Measurements from ENCODE around the gene RSRP1. TPM values are rescaled to one million over a fixed set of nuclear protein-coding genes. Genes with fewer than 3 reads are reported as not detected.
A peak's percentile ranks its signal among the peaks of the same experiment; 100 is the strongest.
"Not testable (repeated sequence)": the region's sequence is repeated elsewhere in the genome, so short reads cannot be mapped to it uniquely, and the experiment has no call there.

RSRP1 gene
- total and polyA plus RNA-seq, 12 donors: 21.1 to 455 (median 28.1) TPM

- not testable (repeated sequence) for H3K4me3 ChIP-seq, ATAC-seq, H3K4me1 ChIP-seq, H3K9me3 ChIP-seq, H3K27me3 ChIP-seq, H3K27ac ChIP-seq, H3K36me3 ChIP-seq, DNase-seq
- intact Hi-C loops (cut with DNase I): loop anchor here in 2 of 10 donors (5.0 to 10.0 kb wide), 2 partner anchors 126 to 209 kb away; no protein-coding TSS in a partner anchor
- WGBS, 2 donors: 81 to 91% methylated on average over 3 of the region's 3 CpGs
Measured at GRCh38 chr1:25285862-25286261, 38.6 kb upstream of the RSRP1 start.

GRCh38 chr1:25279693-25280111 lies 32.4 kb upstream of the RSRP1 start:
- H3K4me1 ChIP-seq, H3K36me3 ChIP-seq, ATAC-seq, H3K9me3 ChIP-seq, DNase-seq, H3K27ac ChIP-seq, H3K27me3 ChIP-seq, H3K4me3 ChIP-seq: not testable (repeated sequence)
- intact Hi-C loops (cut with DNase I): loop anchor here in 1 of 10 donors (10.0 kb wide), 1 partner anchor 215 kb away; no protein-coding TSS in a partner anchor
- 68 to 75% methylated on average over 4 of the region's 5 CpGs for WGBS, 2 donors

GRCh38 chr1:25278790-25279189 lies 31.5 kb upstream of the RSRP1 start:
- H3K4me3 ChIP-seq; H3K4me1 ChIP-seq; H3K27ac ChIP-seq; H3K27me3 ChIP-seq; ATAC-seq; DNase-seq; H3K36me3 ChIP-seq; H3K9me3 ChIP-seq; intact Hi-C loops (cut with DNase I): not testable (repeated sequence)
- WGBS, 2 donors: 60 to 64% methylated on average over 3 to 4 of the region's 8 CpGs

GRCh38 chr1:25278358-25278757 lies 31.1 kb upstream of the RSRP1 start:
- H3K36me3 ChIP-seq: not testable (repeated sequence)

GRCh38 chr1:25277295-25277694 lies 30.0 kb upstream of the RSRP1 start:
- DNase-seq; H3K27me3 ChIP-seq; H3K4me1 ChIP-seq; H3K36me3 ChIP-seq; H3K27ac ChIP-seq; H3K4me3 ChIP-seq; intact Hi-C loops (cut with DNase I); H3K9me3 ChIP-seq; ATAC-seq: not testable (repeated sequence)
- WGBS, 2 donors: 88 to 89% methylated on average over 1 of the region's 1 CpG

More at GRCh38 chr1:25278358-25278757, 31.1 kb upstream of the RSRP1 start:
- H3K27ac ChIP-seq; H3K4me3 ChIP-seq; DNase-seq; ATAC-seq; intact Hi-C loops (cut with DNase I); H3K9me3 ChIP-seq; H3K4me1 ChIP-seq; H3K27me3 ChIP-seq: not testable (repeated sequence)
- WGBS, 2 donors: 67 to 81% methylated on average over 2 of the region's 2 CpGs

- H3K27ac ChIP-seq; DNase-seq; H3K4me1 ChIP-seq; ATAC-seq; H3K9me3 ChIP-seq; H3K36me3 ChIP-seq; H3K27me3 ChIP-seq; H3K4me3 ChIP-seq; intact Hi-C loops (cut with DNase I): not testable (repeated sequence)
- 72 to 75% methylated on average over 4 of the region's 4 CpGs for WGBS, 2 donors
Measured at GRCh38 chr1:25275648-25276047, 28.4 kb upstream of the RSRP1 start.

- whole genome bisulfite sequencing, 2 donors: 78 to 80% methylated on average over 8 of the region's 8 CpGs
- H3K27ac ChIP-seq; intact Hi-C loops (cut with DNase I); ATAC-seq; H3K27me3 ChIP-seq; H3K9me3 ChIP-seq; H3K4me1 ChIP-seq; DNase-seq; H3K36me3 ChIP-seq; H3K4me3 ChIP-seq: not testable (repeated sequence)
Measured at GRCh38 chr1:25272238-25272637, 25.0 kb upstream of the RSRP1 start, which contains the start of gene RHD. RHD (plus strand) TSS chr1:25272509; CDS start chr1:25272548, 39 bp downstream.

- intact Hi-C loops (cut with DNase I): not testable (repeated sequence)
- 37 to 42% methylated on average over 14 of the region's 14 CpGs for WGBS, 2 donors
Measured at GRCh38 chr1:25268143-25268760, 21.0 kb upstream of the RSRP1 start.

GRCh38 chr1:25267288-25268142 lies 20.3 kb upstream of the RSRP1 start:
- intact Hi-C loops (cut with DNase I); H3K36me3 ChIP-seq; H3K27me3 ChIP-seq; H3K9me3 ChIP-seq: not testable (repeated sequence)
- Histone ChIP-seq H3K27ac (peak overlapping the region in 7 of 10 donors; percentile 56 to 92 (median 83)), H3K4me3 (peak overlapping the region in 8 of 10 donors; percentile 25 to 82 (median 51)), H3K4me1 (peaks cover 0 to 11% (median 0%) of the 10 kb centered on the region in 9 donors)
- peak; percentile 96 to 99 (median 98) for ATAC-seq
- WGBS, 2 donors: 0% methylated on average over 35 to 36 of the region's 56 CpGs
- DNase-seq: peak; percentile 88 to 89

More at GRCh38 chr1:25268143-25268760, 21.0 kb upstream of the RSRP1 start:
- DNase-seq, H3K9me3 ChIP-seq, H3K27me3 ChIP-seq, H3K36me3 ChIP-seq: not testable (repeated sequence)
- H3K4me1 ChIP-seq: peaks cover 0 to 11% (median 0%) of the 10 kb centered on the region in 9 donors
- H3K27ac ChIP-seq: peak overlapping the region in 5 of 10 donors; percentile 56 to 92 (median 85)
- ATAC-seq: peak in 2 of 8 donors; percentile 0 to 3
- H3K4me3 ChIP-seq: peak overlapping the region in 7 of 10 donors; percentile 39 to 82 (median 56)

Data from heart right ventricle (tissue), 16 donors.